NCI-H187 treated with DMSO at 0.1 percent for 48 hours (cell line): ENCODE results near the gene ARMH2.

ENCODE experiments used
- DNase-seq: peaks from one replicate; lab custom pipeline; 2025; lab: John Stamatoyannopoulos, UW

ARMH2 gene

GRCh38 chr6:24798740-24799540 lies at the start of gene ARMH2:
ARMH2 (minus strand) TSS chr6:24798917; CDS start chr6:24798857, 60 bp downstream.
- DNase-seq: no peak

- DNase-seq: peak; percentile 68
These were observed 49.7 kb upstream of the ARMH2 start for GRCh38 chr6:24848461-24848860.

GRCh38 chr6:24847402-24847801 lies 48.7 kb upstream of the ARMH2 start:
- no peak for DNase-seq

- no peak for DNase-seq
These were observed 46.9 kb upstream of the ARMH2 start for GRCh38 chr6:24845578-24845977.

GRCh38 chr6:24844903-24845302 lies 46.2 kb upstream of the ARMH2 start:
- DNase-seq: no peak

- DNase-seq: no peak
These were observed 45.3 kb upstream of the ARMH2 start for GRCh38 chr6:24844061-24844460.

GRCh38 chr6:24840187-24840586 lies 41.5 kb upstream of the ARMH2 start:
- DNase-seq: no peak

GRCh38 chr6:24838994-24839393 lies 40.3 kb upstream of the ARMH2 start:
- DNase-seq: no peak

GRCh38 chr6:24838081-24838480 lies 39.4 kb upstream of the ARMH2 start:
- no peak for DNase-seq

- no peak for DNase-seq
These were observed 37.4 kb upstream of the ARMH2 start for GRCh38 chr6:24836109-24836508.

- DNase-seq: no peak
These were observed 35.1 kb upstream of the ARMH2 start for GRCh38 chr6:24833711-24834386.

GRCh38 chr6:24832794-24833193 lies 34.1 kb upstream of the ARMH2 start:
- no peak for DNase-seq

GRCh38 chr6:24831771-24832716 lies 33.3 kb upstream of the ARMH2 start:
- DNase-seq: no peak

- DNase-seq: no peak
These were observed 30.9 kb upstream of the ARMH2 start for GRCh38 chr6:24829657-24830056.

- DNase-seq: no peak
These were observed 29.3 kb upstream of the ARMH2 start for GRCh38 chr6:24827970-24828369.

GRCh38 chr6:24827162-24827561 lies 28.4 kb upstream of the ARMH2 start:
- DNase-seq: no peak

GRCh38 chr6:24825130-24825630 lies 26.5 kb upstream of the ARMH2 start:
- DNase-seq: no peak

- no peak for DNase-seq
These were observed 25.6 kb upstream of the ARMH2 start for GRCh38 chr6:24824142-24824938.

GRCh38 chr6:24823185-24823584 lies 24.5 kb upstream of the ARMH2 start:
- no peak for DNase-seq

- DNase-seq: no peak
These were observed 24.0 kb upstream of the ARMH2 start for GRCh38 chr6:24822696-24823095.

GRCh38 chr6:24821860-24822444 lies 23.2 kb upstream of the ARMH2 start:
- no peak for DNase-seq
